ENCODE data around the gene B4GALT7.
"Not testable (repeated sequence)": the region's sequence is repeated elsewhere in the genome, so short reads cannot be mapped to it uniquely, and the experiment has no call there.

Gene B4GALT7

DNA sequence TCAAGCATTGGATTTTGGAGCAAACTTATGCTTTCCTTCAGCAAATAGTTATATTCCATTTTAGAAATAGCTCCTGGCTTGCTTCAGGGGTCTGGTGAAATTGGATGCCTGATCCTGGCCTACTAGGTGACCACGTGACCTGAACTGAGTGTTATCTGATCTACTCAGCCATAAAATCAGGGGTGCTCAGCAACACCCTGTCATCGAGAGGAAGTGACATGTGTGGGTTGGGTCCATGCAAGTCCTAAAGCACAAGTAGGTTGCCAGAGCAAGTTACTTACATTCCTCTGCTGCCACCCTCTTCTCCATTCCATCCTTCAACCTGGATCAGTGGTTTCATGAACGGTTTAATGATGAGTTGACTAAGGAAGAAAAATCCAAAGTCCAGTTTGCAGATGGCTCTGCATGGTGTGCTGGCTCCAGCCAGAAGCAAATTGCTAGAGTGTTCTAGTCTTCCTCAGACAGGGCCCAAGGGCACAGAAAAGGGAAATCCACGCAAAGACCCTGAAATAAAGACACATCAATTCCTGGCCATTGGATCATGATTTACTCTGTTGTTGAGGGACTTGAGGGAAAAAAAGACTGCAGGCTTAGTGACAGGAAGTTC lies 42.8 kb upstream of the B4GALT7 start:
- no peak overlapping the region for H3K4me3 ChIP-seq (ENCODE audit: low read length)
- DNase-seq (ENCODE audit: low read depth): no peak
- no peak for TF ChIP-seq CTCF (conservative IDR thresholded peaks at IDR 0.05; ENCODE audit: low read length)

DNA sequence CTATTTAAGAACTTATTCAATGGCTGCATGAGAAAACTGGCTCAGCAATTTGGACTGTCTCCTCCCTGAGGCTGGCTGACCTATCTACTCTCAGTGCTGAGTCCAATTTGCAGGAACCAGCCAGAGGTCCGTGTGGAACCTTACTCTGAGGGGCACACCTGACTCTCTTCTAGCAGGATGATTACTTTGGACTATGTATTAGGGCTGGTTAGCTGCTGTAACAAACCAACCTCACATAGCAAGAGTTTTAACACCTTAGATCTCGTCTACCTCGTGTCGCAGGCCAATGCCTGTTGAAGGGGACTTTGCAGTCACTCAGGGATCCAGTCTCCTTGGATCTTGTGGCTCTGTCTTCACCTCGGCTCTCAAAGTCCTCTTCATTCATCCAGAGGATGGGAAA lies 42.1 kb upstream of the B4GALT7 start:
- no peak for TF ChIP-seq CTCF (conservative IDR thresholded peaks at IDR 0.05; ENCODE audit: low read length)
- DNase-seq (ENCODE audit: low read depth): no peak
- H3K4me3 ChIP-seq (ENCODE audit: low read length): no peak overlapping the region

- not testable (repeated sequence) for H3K4me3 ChIP-seq (ENCODE audit: low read length); DNase-seq (ENCODE audit: low read depth)
Observed at GRCh38 chr5:177559446-177559941, 40.4 kb upstream of the B4GALT7 start.

GRCh38 chr5:177565046-177565445 lies 34.9 kb upstream of the B4GALT7 start:
- no peak overlapping the region for H3K4me3 ChIP-seq (ENCODE audit: low read length)
- TF ChIP-seq CTCF (conservative IDR thresholded peaks at IDR 0.05; ENCODE audit: low read length): no peak
- no peak for DNase-seq (ENCODE audit: low read depth)

DNA sequence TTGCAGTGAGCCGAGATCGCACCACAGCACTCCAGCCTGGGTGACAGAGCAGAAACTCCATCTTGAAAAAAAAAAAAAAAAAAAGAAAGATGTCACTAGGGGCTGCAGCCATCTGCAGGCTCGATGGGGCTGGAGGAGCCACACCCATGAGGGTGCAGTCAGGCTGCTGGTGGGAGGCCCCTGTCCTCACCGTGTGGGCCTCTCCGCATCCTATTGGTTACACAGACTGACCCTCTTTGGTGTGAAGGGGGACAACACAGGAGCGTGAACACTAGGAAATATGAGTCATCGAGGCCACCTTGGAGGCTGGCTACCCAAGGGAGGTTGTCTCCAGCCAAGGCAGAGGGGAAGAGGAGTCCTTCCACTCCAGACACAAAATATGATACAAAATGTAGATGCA lies 31.6 kb upstream of the B4GALT7 start:
- no peak for TF ChIP-seq CTCF (conservative IDR thresholded peaks at IDR 0.05; ENCODE audit: low read length)
- no peak for DNase-seq (ENCODE audit: low read depth)
- no peak overlapping the region for H3K4me3 ChIP-seq (ENCODE audit: low read length)

- no peak for DNase-seq (ENCODE audit: low read depth)
- H3K4me3 ChIP-seq (ENCODE audit: low read length): no peak overlapping the region
- no peak for TF ChIP-seq CTCF (conservative IDR thresholded peaks at IDR 0.05; ENCODE audit: low read length)
Observed at GRCh38 chr5:177569894-177570293, 30.0 kb upstream of the B4GALT7 start.

GRCh38 chr5:177575488-177575887 lies 24.4 kb upstream of the B4GALT7 start:
- TF ChIP-seq CTCF (conservative IDR thresholded peaks at IDR 0.05; ENCODE audit: low read length): no peak
- DNase-seq (ENCODE audit: low read depth): no peak

GRCh38 chr5:177576169-177576568 lies 23.8 kb upstream of the B4GALT7 start:
- DNase-seq (ENCODE audit: low read depth): no peak
- H3K4me3 ChIP-seq (ENCODE audit: low read length): no peak overlapping the region
- TF ChIP-seq CTCF (conservative IDR thresholded peaks at IDR 0.05; ENCODE audit: low read length): no peak

More at GRCh38 chr5:177575488-177575887, 24.4 kb upstream of the B4GALT7 start:
- no peak overlapping the region for H3K4me3 ChIP-seq (ENCODE audit: low read length)
